Liver (tissue), 9 donors: ENCODE results near the gene CTSV. TPM values are rescaled to one million over a fixed set of nuclear protein-coding genes. Genes with fewer than 3 reads are reported as not detected.
"Not testable (repeated sequence)": the region's sequence is repeated elsewhere in the genome, so short reads cannot be mapped to it uniquely, and the experiment has no call there.

Source experiments
- DNase-seq: peaks from one replicate; pipeline ENCODE4 v3.0.0-alpha.2; 2017; ENCODE audit warnings: low spot score
- H3K27ac ChIP-seq, 2 donors: one replicate each; pipeline ENCODE4 v1.7.0; 2013; ENCODE audit warnings: inconsistent platforms in 2 of 2, low read length in 2 of 2, control low read depth in 1 of 2, low read depth in 1 of 2, mild to moderate bottlenecking in 1 of 2
- H3K27me3 ChIP-seq, 4 donors: one replicate each; pipeline versions ENCODE4 v1.6.1 to v1.7.0; 2013; ENCODE audit warnings: low read length in 3 of 4, inconsistent platforms in 1 of 4, mild to moderate bottlenecking in 1 of 4, moderate library complexity in 1 of 4; ENCODE audit not compliant: control insufficient read depth in 4 of 4, insufficient read depth in 4 of 4
- H3K36me3 ChIP-seq, 4 donors: one replicate each; pipeline versions ENCODE4 v1.6.1 to v1.7.0; 2013; ENCODE audit warnings: low read length in 3 of 4, mild to moderate bottlenecking in 3 of 4, low read depth in 1 of 4, moderate library complexity in 1 of 4; ENCODE audit not compliant: control insufficient read depth in 4 of 4, insufficient read depth in 3 of 4
- H3K4me1 ChIP-seq, 4 donors: one replicate each; pipeline versions ENCODE4 v1.6.1 to v1.7.0; 2013; ENCODE audit warnings: low read length in 3 of 4, mild to moderate bottlenecking in 3 of 4, moderate library complexity in 1 of 4; ENCODE audit not compliant: control insufficient read depth in 4 of 4, insufficient read depth in 4 of 4
- H3K4me3 ChIP-seq, 3 donors: one replicate each; pipeline versions ENCODE4 v1.6.1 to v1.7.0; 2013; ENCODE audit warnings: low read length in 3 of 3, control low read depth in 1 of 3, low read depth in 1 of 3, mild to moderate bottlenecking in 1 of 3
- H3K9ac ChIP-seq, 2 donors: one replicate each; pipeline ENCODE4 v1.7.0; 2013; ENCODE audit warnings: low read length in 2 of 2, mild to moderate bottlenecking in 2 of 2, moderate library complexity in 2 of 2, control low read depth in 1 of 2, low read depth in 1 of 2
- H3K9me3 ChIP-seq, 4 donors: one replicate each; pipeline versions ENCODE4 v1.6.1 to v1.7.0; 2013; ENCODE audit warnings: low read length in 3 of 4; ENCODE audit not compliant: control insufficient read depth in 4 of 4
- EGR1 ChIP-seq, 2 donors: IDR thresholded peaks; 2 replicates each; pipeline ENCODE4 v1.6.1; 2016 to 2018; ENCODE audit warnings: antibody characterized with exemption in 2 of 2, low read depth in 2 of 2
- FOXA1 ChIP-seq: IDR thresholded peaks from 2 replicates; pipeline ENCODE4 v1.6.1; 2016; ENCODE audit warnings: antibody characterized with exemption
- FOXA2 ChIP-seq: IDR thresholded peaks from 2 replicates; pipeline ENCODE4 v1.6.1; 2016; ENCODE audit warnings: antibody characterized with exemption
- GABPA ChIP-seq, 2 donors: IDR thresholded peaks in 1 of 2; conservative IDR thresholded peaks in 1 of 2; 2 replicates each; pipeline ENCODE4 v1.6.1; 2016; ENCODE audit warnings: antibody characterized with exemption in 2 of 2, mild to moderate bottlenecking in 1 of 2, moderate library complexity in 1 of 2
- HNF4A ChIP-seq, 2 donors: conservative IDR thresholded peaks; 2 replicates each; pipeline ENCODE4 v1.6.1; 2016; ENCODE audit warnings: antibody characterized with exemption in 2 of 2, mild to moderate bottlenecking in 2 of 2
- HNF4G ChIP-seq: IDR thresholded peaks from 2 replicates; pipeline ENCODE4 v1.6.1; 2016; ENCODE audit warnings: antibody characterized with exemption
- JUND ChIP-seq, 2 donors: IDR thresholded peaks; 2 replicates each; pipeline ENCODE4 v1.6.1; 2016; ENCODE audit warnings: antibody characterized with exemption in 2 of 2
- MAX ChIP-seq: IDR thresholded peaks from 2 replicates; pipeline ENCODE4 v1.6.1; 2016; ENCODE audit warnings: antibody characterized with exemption
- NR2F2 ChIP-seq: IDR thresholded peaks from 2 replicates; pipeline ENCODE4 v1.6.1; 2016; ENCODE audit warnings: antibody characterized with exemption
- RAD21 ChIP-seq, 2 donors: IDR thresholded peaks; 2 replicates each; pipeline ENCODE4 v1.6.1; 2016; ENCODE audit warnings: antibody characterized with exemption in 2 of 2, mild to moderate bottlenecking in 2 of 2
- RXRA ChIP-seq, 2 donors: IDR thresholded peaks; 2 replicates each; pipeline ENCODE4 v1.6.1; 2017 to 2018; ENCODE audit warnings: antibody characterized with exemption in 2 of 2, mild to moderate bottlenecking in 1 of 2
- SP1 ChIP-seq: IDR thresholded peaks from 2 replicates; pipeline ENCODE4 v1.6.1; 2018; ENCODE audit warnings: antibody characterized with exemption, mild to moderate bottlenecking
- TAF1 ChIP-seq: conservative IDR thresholded peaks from 2 replicates; pipeline ENCODE4 v1.6.1; 2016; ENCODE audit warnings: antibody characterized with exemption, mild to moderate bottlenecking
- YY1 ChIP-seq: IDR thresholded peaks from 2 replicates; pipeline ENCODE4 v1.6.1; 2016; ENCODE audit warnings: antibody characterized with exemption, mild to moderate bottlenecking
- ZBTB33 ChIP-seq: IDR thresholded peaks from 2 replicates; pipeline ENCODE4 v1.6.1; 2016; ENCODE audit warnings: antibody characterized with exemption
- WGBS: extraction: QIAGEN DNeasy Blood & Tissue Kit; methylation state at CpG from one replicate; pipeline ENCODE4 v1.1.7; 2013; 5-methylcytosine and 5-hydroxymethylcytosine counted together
- polyA plus RNA-seq, 2 donors: library from polyadenylated mRNA; stranded (reverse) in 1 of 2; unstranded in 1 of 2; fragments of 200-250 nt in 1 of 2; fragments of >200 nt in 1 of 2; fragmentation: Nextera tagmentation in 1 of 2; extraction: Ambion mirVana in 1 of 2; gene quantifications; one replicate each; pipeline versions ENCODE4 v1.2.1 to v1.2.3, GENCODE V29; 2013 to 2015
- total RNA-seq, 2 donors: library from RNA; depleted of rRNA; stranded (reverse); fragments of >200 nt; gene quantifications; one replicate each; pipeline ENCODE4 v1.2.3, GENCODE V29; 2014
- TF ChIP-seq, protein P1 (sequence below): IDR thresholded peaks from 2 replicates; pipeline ENCODE4 v1.6.1; 2016; ENCODE audit warnings: antibody characterized with exemption
- TF ChIP-seq, protein P2 (sequence below): IDR thresholded peaks from 2 replicates; pipeline ENCODE4 v1.6.1; 2016; ENCODE audit warnings: antibody characterized with exemption, mild to moderate bottlenecking
- TF ChIP-seq, protein P3 (sequence below): fragments of 150-350 bp; IDR thresholded peaks from 2 replicates; pipeline ENCODE4 v1.5.1; 2017; ENCODE audit warnings: improper control_type of control experiment, low read depth, low read length; ENCODE audit not compliant: missing input control
- donor health status: healthy.
- donor health status: healthy.
- donor health status: healthy.
- donor health status: healthy.
- donor health status: healthy.

The CTSV gene
- total and polyA plus RNA-seq, 4 donors, result 0.17 to 0.65 (median 0.30) TPM

GRCh38 chr9:97041898-97042297, 3.0 kb upstream of the CTSV start:
- Histone ChIP-seq H3K36me3 (no peaks in the 10 kb centered on the region), H3K4me1 (peaks cover 4 to 12% (median 7%) of the 10 kb centered on the region in 4 donors), H3K9me3 (no peaks in the 10 kb centered on the region), H3K27me3 (peaks cover 0 to 9% (median 0%) of the 10 kb centered on the region in 4 donors), H3K27ac (no peak overlapping the region), H3K9ac (no peak overlapping the region), H3K4me3 (no peak overlapping the region)
- TF ChIP-seq GABPA (IDR thresholded peaks at IDR 0.05 in 1 of 2, conservative IDR thresholded peaks at IDR 0.05 in 1 of 2) (no peak), FOXA2 (no peak), YY1 (no peak), EGR1 (IDR thresholded peaks at IDR 0.05; ENCODE audit: low read depth in 2 of 2) (no peak), RAD21 (IDR thresholded peaks at IDR 0.05) (no peak), TAF1 (no peak), ZBTB33 (no peak), SP1 (no peak), FOXA1 (no peak), JUND (IDR thresholded peaks at IDR 0.05) (no peak)
- 42% methylated on average over 2 of the region's 2 CpGs for WGBS
- DNase-seq, result no peak

DNA sequence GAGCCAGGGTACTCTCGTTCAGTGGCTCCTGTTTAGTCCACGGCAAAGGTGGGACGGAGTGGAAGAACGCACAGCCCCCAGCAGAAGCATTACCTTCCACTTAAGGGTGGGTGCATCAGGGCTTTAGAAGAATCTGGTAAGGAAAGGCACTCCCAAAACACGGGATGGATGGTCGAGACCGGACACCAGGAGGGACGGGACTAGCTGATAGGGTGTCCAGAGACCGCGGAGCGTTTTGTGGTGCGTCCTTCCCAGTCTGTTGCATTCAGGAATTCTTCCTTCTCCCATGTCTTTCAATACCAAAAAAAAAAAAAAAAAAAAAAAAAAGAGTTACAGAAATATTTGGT, 545 bp upstream of the CTSV start:
- Histone ChIP-seq H3K36me3 (no peaks in the 10 kb centered on the region), H3K4me1 (peaks cover 4 to 12% (median 7%) of the 10 kb centered on the region in 4 donors), H3K4me3 (peak overlapping the region; percentile 42 to 55 (median 53)), H3K27ac (no peak overlapping the region), H3K27me3 (peaks cover 0 to 9% (median 0%) of the 10 kb centered on the region in 4 donors), H3K9me3 (no peaks in the 10 kb centered on the region), H3K9ac (no peak overlapping the region)
- WGBS, result 4% methylated on average over 12 of the region's 12 CpGs
- TF ChIP-seq FOXA1, result no peak
- TF ChIP-seq RAD21 (IDR thresholded peaks at IDR 0.05), result no peak
- TF ChIP-seq, protein P1, sequence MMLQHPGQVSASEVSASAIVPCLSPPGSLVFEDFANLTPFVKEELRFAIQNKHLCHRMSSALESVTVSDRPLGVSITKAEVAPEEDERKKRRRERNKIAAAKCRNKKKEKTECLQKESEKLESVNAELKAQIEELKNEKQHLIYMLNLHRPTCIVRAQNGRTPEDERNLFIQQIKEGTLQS, result no peak
- no peak for TF ChIP-seq MAX
- TF ChIP-seq, protein P2, sequence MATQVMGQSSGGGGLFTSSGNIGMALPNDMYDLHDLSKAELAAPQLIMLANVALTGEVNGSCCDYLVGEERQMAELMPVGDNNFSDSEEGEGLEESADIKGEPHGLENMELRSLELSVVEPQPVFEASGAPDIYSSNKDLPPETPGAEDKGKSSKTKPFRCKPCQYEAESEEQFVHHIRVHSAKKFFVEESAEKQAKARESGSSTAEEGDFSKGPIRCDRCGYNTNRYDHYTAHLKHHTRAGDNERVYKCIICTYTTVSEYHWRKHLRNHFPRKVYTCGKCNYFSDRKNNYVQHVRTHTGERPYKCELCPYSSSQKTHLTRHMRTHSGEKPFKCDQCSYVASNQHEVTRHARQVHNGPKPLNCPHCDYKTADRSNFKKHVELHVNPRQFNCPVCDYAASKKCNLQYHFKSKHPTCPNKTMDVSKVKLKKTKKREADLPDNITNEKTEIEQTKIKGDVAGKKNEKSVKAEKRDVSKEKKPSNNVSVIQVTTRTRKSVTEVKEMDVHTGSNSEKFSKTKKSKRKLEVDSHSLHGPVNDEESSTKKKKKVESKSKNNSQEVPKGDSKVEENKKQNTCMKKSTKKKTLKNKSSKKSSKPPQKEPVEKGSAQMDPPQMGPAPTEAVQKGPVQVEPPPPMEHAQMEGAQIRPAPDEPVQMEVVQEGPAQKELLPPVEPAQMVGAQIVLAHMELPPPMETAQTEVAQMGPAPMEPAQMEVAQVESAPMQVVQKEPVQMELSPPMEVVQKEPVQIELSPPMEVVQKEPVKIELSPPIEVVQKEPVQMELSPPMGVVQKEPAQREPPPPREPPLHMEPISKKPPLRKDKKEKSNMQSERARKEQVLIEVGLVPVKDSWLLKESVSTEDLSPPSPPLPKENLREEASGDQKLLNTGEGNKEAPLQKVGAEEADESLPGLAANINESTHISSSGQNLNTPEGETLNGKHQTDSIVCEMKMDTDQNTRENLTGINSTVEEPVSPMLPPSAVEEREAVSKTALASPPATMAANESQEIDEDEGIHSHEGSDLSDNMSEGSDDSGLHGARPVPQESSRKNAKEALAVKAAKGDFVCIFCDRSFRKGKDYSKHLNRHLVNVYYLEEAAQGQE, result no peak
- no peak for TF ChIP-seq HNF4G
- no peak for TF ChIP-seq FOXA2
- TF ChIP-seq, protein P3, sequence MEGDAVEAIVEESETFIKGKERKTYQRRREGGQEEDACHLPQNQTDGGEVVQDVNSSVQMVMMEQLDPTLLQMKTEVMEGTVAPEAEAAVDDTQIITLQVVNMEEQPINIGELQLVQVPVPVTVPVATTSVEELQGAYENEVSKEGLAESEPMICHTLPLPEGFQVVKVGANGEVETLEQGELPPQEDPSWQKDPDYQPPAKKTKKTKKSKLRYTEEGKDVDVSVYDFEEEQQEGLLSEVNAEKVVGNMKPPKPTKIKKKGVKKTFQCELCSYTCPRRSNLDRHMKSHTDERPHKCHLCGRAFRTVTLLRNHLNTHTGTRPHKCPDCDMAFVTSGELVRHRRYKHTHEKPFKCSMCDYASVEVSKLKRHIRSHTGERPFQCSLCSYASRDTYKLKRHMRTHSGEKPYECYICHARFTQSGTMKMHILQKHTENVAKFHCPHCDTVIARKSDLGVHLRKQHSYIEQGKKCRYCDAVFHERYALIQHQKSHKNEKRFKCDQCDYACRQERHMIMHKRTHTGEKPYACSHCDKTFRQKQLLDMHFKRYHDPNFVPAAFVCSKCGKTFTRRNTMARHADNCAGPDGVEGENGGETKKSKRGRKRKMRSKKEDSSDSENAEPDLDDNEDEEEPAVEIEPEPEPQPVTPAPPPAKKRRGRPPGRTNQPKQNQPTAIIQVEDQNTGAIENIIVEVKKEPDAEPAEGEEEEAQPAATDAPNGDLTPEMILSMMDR, result no peak
- TF ChIP-seq RXRA (IDR thresholded peaks at IDR 0.05), result no peak
- TF ChIP-seq YY1, result no peak
- no peak for TF ChIP-seq TAF1
- TF ChIP-seq HNF4A (conservative IDR thresholded peaks at IDR 0.05), result no peak
- no peak for TF ChIP-seq ZBTB33
- TF ChIP-seq JUND (IDR thresholded peaks at IDR 0.05), result no peak
- no peak for TF ChIP-seq SP1
- no peak for TF ChIP-seq GABPA (IDR thresholded peaks at IDR 0.05 in 1 of 2, conservative IDR thresholded peaks at IDR 0.05 in 1 of 2)
- no peak for TF ChIP-seq NR2F2
- no peak for TF ChIP-seq EGR1 (IDR thresholded peaks at IDR 0.05; ENCODE audit: low read depth in 2 of 2)
- DNase-seq, result no peak

GRCh38 chr9:97023505-97023904, 15.4 kb downstream of the CTSV start:
- not testable (repeated sequence) for H3K9ac ChIP-seq, H3K9me3 ChIP-seq, H3K4me1 ChIP-seq, H3K27me3 ChIP-seq, H3K27ac ChIP-seq, H3K4me3 ChIP-seq, H3K36me3 ChIP-seq, DNase-seq
- 95% methylated on average over 1 of the region's 1 CpG for WGBS
